GM12891 (cell line): Measurements from ENCODE around the gene YDJC.

Experiments used
- POLR2A ChIP-seq: IDR thresholded peaks from 2 replicates; pipeline ENCODE4 v1.6.1; 2011; ENCODE audit warnings: low read depth, low read length, control low read depth
- POLR2AphosphoS5 ChIP-seq: IDR thresholded peaks from 2 replicates; pipeline ENCODE4 v1.6.1; 2011; ENCODE audit warnings: low read depth, low read length, control low read depth
- TAF1 ChIP-seq: IDR thresholded peaks from 2 replicates; pipeline ENCODE4 v1.6.1; 2011; ENCODE audit warnings: low read depth, low read length, control low read depth

DNA sequence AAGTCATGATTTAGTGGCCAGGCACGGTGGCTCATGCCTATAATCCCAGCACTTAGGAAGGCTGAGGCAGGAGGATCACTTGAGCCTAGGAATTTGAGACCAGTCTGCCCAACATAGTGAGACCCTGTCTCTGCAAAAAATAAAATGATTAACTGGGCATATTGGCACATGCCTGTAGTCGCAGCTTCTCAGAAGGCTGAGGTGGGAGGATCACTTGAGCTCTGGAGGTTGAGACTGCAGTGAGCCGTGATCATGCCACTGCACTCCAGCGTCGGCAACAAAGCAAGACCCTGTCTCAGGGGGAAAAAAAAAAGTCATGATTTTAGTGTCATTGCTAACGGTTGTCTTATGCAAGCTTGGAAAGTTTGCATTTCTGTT lies 50.4 kb downstream of the YDJC start:
- TF ChIP-seq POLR2AphosphoS5 = no peak
- no peak for TF ChIP-seq POLR2A
- TF ChIP-seq TAF1 = no peak
